Sigmoid colon (tissue), 4 donors: ENCODE data around the gene SCGB3A2.

Source experiments
- CTCF ChIP-seq, 4 experiments: fragments of 450-650 bp in 3 of 4; fragments of 200-600 bp in 1 of 4; IDR thresholded peaks; one replicate each; pipeline ENCODE4 v1.5.1; 2016 to 2019; ENCODE audit warnings: antibody characterized with exemption in 4 of 4, mild to moderate bottlenecking in 3 of 4, moderate library complexity in 2 of 4
- POLR2A ChIP-seq, 2 donors: fragments of 450-650 bp; IDR thresholded peaks; one replicate each; pipeline ENCODE4 v1.6.1; 2016; ENCODE audit warnings: antibody characterized with exemption in 2 of 2, mild to moderate bottlenecking in 2 of 2, moderate library complexity in 2 of 2
- POLR2AphosphoS5 ChIP-seq, 4 donors: sonication (generic); formaldehyde crosslinking; IDR thresholded peaks; one replicate each; pipeline ENCODE4 v1.6.1; 2017; ENCODE audit warnings: antibody characterized with exemption in 4 of 4

DNA sequence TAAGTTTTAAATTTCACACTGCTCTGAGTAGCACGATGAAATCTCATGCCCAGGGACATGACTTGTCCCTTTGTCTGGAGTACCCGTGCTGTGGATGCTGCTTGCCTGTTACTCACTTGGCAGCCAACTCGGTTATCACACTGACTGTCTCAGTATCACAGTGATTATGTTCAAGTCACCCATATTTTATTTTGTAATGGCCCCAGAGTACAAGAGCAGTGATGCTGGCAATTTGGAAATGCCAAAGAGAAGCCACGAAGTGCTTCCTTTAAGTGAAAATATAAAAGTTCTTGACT lies 22.8 kb upstream of the SCGB3A2 start:
- TF ChIP-seq CTCF (IDR thresholded peaks at IDR 0.05) (no peak), POLR2A (IDR thresholded peaks at IDR 0.05) (no peak), POLR2AphosphoS5 (IDR thresholded peaks at IDR 0.05) (no peak)
